ENCODE results near the gene SPSB3. TPM values are rescaled to one million over a fixed set of nuclear protein-coding genes. Genes with fewer than 3 reads are reported as not detected.

Gene SPSB3
- total RNA-seq, 1 experiment from 2014 or later, result 22.2 TPM

- TF ChIP-seq CTCF (IDR thresholded peaks at IDR 0.05; ENCODE audit: unreplicated experiment), result no peak
- ChIA-PET POLR2A (interaction anchor here (0.8 to 5.9 kb wide), 2 partner anchors 31 to 188 kb away, joined by 3 to 95 read pairs; no protein-coding TSS in a partner anchor), CTCF (no interaction called here)
- no peaks in the 10 kb centered on the region for H3K9me3 Mint-ChIP-seq (ENCODE audit: unreplicated experiment)
- intact Hi-C loops (cut with micrococcal nuclease), result no loop called here
- H3K36me3 Mint-ChIP-seq (ENCODE audit: insufficient read depth, unreplicated experiment), result peaks cover 54% of the 10 kb centered on the region
- peaks cover under 1% of the 10 kb centered on the region for H3K4me1 Mint-ChIP-seq (ENCODE audit: insufficient read depth, unreplicated experiment)
- BruUV-seq (replicated peaks), result no TSS peak
- DNase-seq (ENCODE audit: unreplicated experiment), result no peak
- no peaks in the 10 kb centered on the region for H3K27me3 Mint-ChIP-seq (ENCODE audit: insufficient read depth, unreplicated experiment)
- H3K27ac Mint-ChIP-seq (ENCODE audit: low read depth, unreplicated experiment), result no peak overlapping the region
- H3K4me3 Mint-ChIP-seq (ENCODE audit: unreplicated experiment), result no peak overlapping the region
These were observed 6.3 kb downstream of the SPSB3 start for GRCh38 chr16:1775846-1776671.

GRCh38 chr16:1775006-1775845, 7.1 kb downstream of the SPSB3 start:
- BruUV-seq (replicated peaks), result no TSS peak
- H3K27me3 Mint-ChIP-seq (ENCODE audit: insufficient read depth, unreplicated experiment), result no peaks in the 10 kb centered on the region
- intact Hi-C loops (cut with micrococcal nuclease), result no loop called here
- TF ChIP-seq CTCF (IDR thresholded peaks at IDR 0.05; ENCODE audit: unreplicated experiment), result no peak
- ChIA-PET CTCF (interaction anchor here (0.7 to 1.7 kb wide), 4 partner anchors 51 to 230 kb away, joined by 3 to 7 read pairs (median 4); partner anchors contain the start of gene MAPK8IP3), POLR2A (interaction anchor here (0.6 to 7.7 kb wide), 5 partner anchors 6 to 439 kb away, joined by 3 to 137 read pairs (median 5); partner anchors contain the start of genes NUBP2, PGP, RPS2 and SPSB3)
- peaks cover 56% of the 10 kb centered on the region for H3K36me3 Mint-ChIP-seq (ENCODE audit: insufficient read depth, unreplicated experiment)
- no peaks in the 10 kb centered on the region for H3K9me3 Mint-ChIP-seq (ENCODE audit: unreplicated experiment)
- DNase-seq (ENCODE audit: unreplicated experiment), result no peak
- H3K27ac Mint-ChIP-seq (ENCODE audit: low read depth, unreplicated experiment), result peak overlapping the region; percentile 23
- H3K4me1 Mint-ChIP-seq (ENCODE audit: insufficient read depth, unreplicated experiment), result peaks cover 4% of the 10 kb centered on the region
- H3K4me3 Mint-ChIP-seq (ENCODE audit: unreplicated experiment), result no peak overlapping the region

- Mint-ChIP-seq H3K36me3 (ENCODE audit: insufficient read depth, unreplicated experiment) (peaks cover 57% of the 10 kb centered on the region), H3K27me3 (ENCODE audit: insufficient read depth, unreplicated experiment) (no peaks in the 10 kb centered on the region), H3K9me3 (ENCODE audit: unreplicated experiment) (no peaks in the 10 kb centered on the region), H3K4me1 (ENCODE audit: insufficient read depth, unreplicated experiment) (peaks cover 7% of the 10 kb centered on the region), H3K4me3 (ENCODE audit: unreplicated experiment) (peak overlapping the region; percentile 80), H3K27ac (ENCODE audit: low read depth, unreplicated experiment) (no peak overlapping the region)
- BruUV-seq (replicated peaks), result no TSS peak
- no peak for TF ChIP-seq CTCF (IDR thresholded peaks at IDR 0.05; ENCODE audit: unreplicated experiment)
- intact Hi-C loops (cut with micrococcal nuclease), result no loop called here
- CTCF ChIA-PET, result interaction anchor here (1.0 to 1.7 kb wide), 5 partner anchors 21 to 68 kb away, joined by 3 to 7 read pairs (median 4); partner anchors contain the start of gene MAPK8IP3
- no peak for DNase-seq (ENCODE audit: unreplicated experiment)
- POLR2A ChIA-PET, result interaction anchor here (0.6 to 7.7 kb wide), 8 partner anchors 7 to 440 kb away, joined by 3 to 137 read pairs (median 4); partner anchors contain the start of genes NUBP2, PGP, RPS2 and SPSB3
These were observed 8.0 kb downstream of the SPSB3 start for GRCh38 chr16:1774448-1774780.
